ENCODE measurements around the gene LTB. TPM values are rescaled to one million over a fixed set of nuclear protein-coding genes. Genes with fewer than 3 reads are reported as not detected.

Gene LTB
- total and polyA plus RNA-seq, 2 donors (not counting 3 experiments of a cell fraction or from before 2014, with no cell fraction given) = 1.2 to 2.1 TPM

DNA sequence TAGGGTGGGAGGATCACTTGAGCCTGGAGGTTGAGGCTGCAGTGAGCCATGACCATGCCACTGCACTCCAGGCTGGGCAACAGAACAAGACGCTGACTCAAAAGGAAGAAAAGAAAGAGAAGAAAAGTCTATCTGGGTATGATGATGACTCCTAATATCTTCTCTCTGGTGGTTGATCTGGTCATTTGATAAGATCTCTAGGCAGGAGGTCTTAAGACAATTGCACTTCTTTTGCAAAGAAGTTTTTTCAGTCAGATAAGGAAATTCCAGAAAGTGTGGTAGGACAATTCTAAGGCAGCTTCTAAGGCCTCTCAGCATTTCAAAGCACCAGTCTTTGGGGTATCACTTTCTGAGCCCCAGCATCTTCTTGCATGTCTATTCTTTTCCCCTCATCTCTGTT, 25.1 kb upstream of the LTB start:
- Histone ChIP-seq H3K4me2 (ENCODE audit: insufficient read depth, low read length) (no peak overlapping the region), H3K9me1 (replicated peaks; ENCODE audit: control insufficient read depth, extremely low read depth, insufficient read depth, low read length) (no peaks in the 10 kb centered on the region), H2AFZ (ENCODE audit: low read depth, low read length) (no peak overlapping the region), H3K27ac (ENCODE audit: insufficient read depth, low read depth, low read length) (no peak overlapping the region), H3K9ac (replicated peaks; ENCODE audit: extremely low read depth, insufficient read depth, low read length) (no peak overlapping the region), H3K9me3 (replicated peaks; ENCODE audit: control insufficient read depth, insufficient read depth, low read length) (no peaks in the 10 kb centered on the region), H4K20me1 (replicated peaks; ENCODE audit: control insufficient read depth, extremely low read depth, insufficient read depth, low read length) (no peaks in the 10 kb centered on the region), H3K79me2 (ENCODE audit: control insufficient read depth, insufficient read depth, low read length) (no peaks in the 10 kb centered on the region), H3K27me3 (ENCODE audit: control insufficient read depth in 2 of 2, insufficient read depth in 2 of 2, low read length in 2 of 2) (no peaks in the 10 kb centered on the region), H3K36me3 (ENCODE audit: control insufficient read depth in 2 of 2, extremely low read depth in 1 of 2, insufficient read depth in 2 of 2, low read length in 2 of 2) (no peaks in the 10 kb centered on the region), H3K4me3 (replicated peaks in 1 of 3; ENCODE audit: insufficient read depth in 1 of 3, low read depth in 1 of 3, low read length in 3 of 3) (no peak overlapping the region), H3K4me1 (ENCODE audit: control insufficient read depth, extremely low read depth, insufficient read depth, low read length) (no peaks in the 10 kb centered on the region)
- intact Hi-C loops (cut with micrococcal nuclease) = no loop called here
- POLR2A ChIA-PET = interaction anchor here (0.7 kb wide), 1 partner anchor 112 kb away, joined by 3 read pairs; no protein-coding TSS in a partner anchor
- no TSS peak for BruUV-seq (replicated peaks)
- no peak for DNase-seq (ENCODE audit: low read depth, low spot score)
- dilution Hi-C loops (cut with MboI; ENCODE audit: extremely low pct_ligation_motif_present, low sequenced_read_pairs) = no loop called here
- no peak for FAIRE-seq
- TF ChIP-seq POLR2A (IDR thresholded peaks at IDR 0.05; ENCODE audit: low read depth, low read length) (no peak), POLR2AphosphoS5 (IDR thresholded peaks at IDR 0.05; ENCODE audit: insufficient read depth, low read depth, low read length) (no peak), FOS (IDR thresholded peaks at IDR 0.05; ENCODE audit: borderline replicate concordance, insufficient read depth, low read length) (no peak), JUN (IDR thresholded peaks at IDR 0.05; ENCODE audit: borderline replicate concordance, insufficient read depth, insufficient read length, low read depth) (no peak), EZH2 (IDR thresholded peaks at IDR 0.05; ENCODE audit: borderline replicate concordance, low read depth, low read length, severe bottlenecking) (no peak), GATA2 (IDR thresholded peaks at IDR 0.05; ENCODE audit: insufficient read depth, insufficient read length, low read depth, low read length) (no peak), MYC (IDR thresholded peaks at IDR 0.05; ENCODE audit: low read depth, low read length) (no peak)
- TF ChIP-seq, protein P1, sequence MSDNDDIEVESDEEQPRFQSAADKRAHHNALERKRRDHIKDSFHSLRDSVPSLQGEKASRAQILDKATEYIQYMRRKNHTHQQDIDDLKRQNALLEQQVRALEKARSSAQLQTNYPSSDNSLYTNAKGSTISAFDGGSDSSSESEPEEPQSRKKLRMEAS (IDR thresholded peaks at IDR 0.05; ENCODE audit: insufficient read depth, insufficient read length) = no peak
- TF ChIP-seq, protein P2, sequence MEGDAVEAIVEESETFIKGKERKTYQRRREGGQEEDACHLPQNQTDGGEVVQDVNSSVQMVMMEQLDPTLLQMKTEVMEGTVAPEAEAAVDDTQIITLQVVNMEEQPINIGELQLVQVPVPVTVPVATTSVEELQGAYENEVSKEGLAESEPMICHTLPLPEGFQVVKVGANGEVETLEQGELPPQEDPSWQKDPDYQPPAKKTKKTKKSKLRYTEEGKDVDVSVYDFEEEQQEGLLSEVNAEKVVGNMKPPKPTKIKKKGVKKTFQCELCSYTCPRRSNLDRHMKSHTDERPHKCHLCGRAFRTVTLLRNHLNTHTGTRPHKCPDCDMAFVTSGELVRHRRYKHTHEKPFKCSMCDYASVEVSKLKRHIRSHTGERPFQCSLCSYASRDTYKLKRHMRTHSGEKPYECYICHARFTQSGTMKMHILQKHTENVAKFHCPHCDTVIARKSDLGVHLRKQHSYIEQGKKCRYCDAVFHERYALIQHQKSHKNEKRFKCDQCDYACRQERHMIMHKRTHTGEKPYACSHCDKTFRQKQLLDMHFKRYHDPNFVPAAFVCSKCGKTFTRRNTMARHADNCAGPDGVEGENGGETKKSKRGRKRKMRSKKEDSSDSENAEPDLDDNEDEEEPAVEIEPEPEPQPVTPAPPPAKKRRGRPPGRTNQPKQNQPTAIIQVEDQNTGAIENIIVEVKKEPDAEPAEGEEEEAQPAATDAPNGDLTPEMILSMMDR (IDR thresholded peaks at IDR 0.05; ENCODE audit: extremely low read depth in 1 of 2, insufficient read depth in 1 of 2, low read depth in 1 of 2, low read length in 2 of 2) = no peak
- CTCF ChIA-PET = interaction anchor here (1.6 to 2.4 kb wide), 3 partner anchors 9 to 56 kb away, joined by 5 to 10 read pairs (median 9); no protein-coding TSS in a partner anchor
